HepG2 (cell line): ENCODE measurements around the gene FEV. TPM values are rescaled to one million over a fixed set of nuclear protein-coding genes. Genes with fewer than 3 reads are reported as not detected.

ENCODE experiments used
- ATAC-seq: fragments of 200-7000 bp; cut with Tn5 transposase; 3 replicates; pipeline ENCODE4 v1.9.1; 2020; ENCODE audit warnings: mild to moderate bottlenecking, moderate library complexity
- BruUV-seq: library from RNA; stranded (reverse); fragments of 400-500 nt; replicated peaks from 2 replicates; lab custom pipeline; 2021; lab: Mats Ljungman, UMichigan
- CTCF ChIA-PET: fragments of 300-600 bp; formaldehyde crosslinking; extraction: SDS; loops from one replicate; lab custom pipeline; 2021; ENCODE audit warnings: low total read pairs, inconsistent platforms, low intra/inter-chr PET ratio; lab: Yijun Ruan, JAX
- POLR2A ChIA-PET: fragments of 350-600 bp; sonication (Branson Sonifier 250); formaldehyde crosslinking; loops from one replicate; lab custom pipeline; 2020; ENCODE audit warnings: antibody characterized with exemption, inconsistent platforms; lab: Yijun Ruan, JAX
- DNase-seq: peaks from one replicate; pipeline ENCODE4 v3.0.0-alpha.2; 2015; ENCODE audit warnings: low spot score
- FAIRE-seq: peaks from 3 replicates; lab custom pipeline; 2011; peaks lifted over from hg19 to GRCh38; lab: Jason Lieb, UNC
- H2AFZ ChIP-seq: one replicate; pipeline ENCODE4 v1.6.1; 2011; ENCODE audit warnings: low read length, inconsistent platforms
- H3K27ac ChIP-seq: fragments of 300-600 bp; 3 replicates; pipeline ENCODE4 v1.8.0; 2011; ENCODE audit warnings: mixed run types, mild to moderate bottlenecking, mixed read lengths, low read length, inconsistent platforms; ENCODE audit not compliant: insufficient read depth; ENCODE audit errors: extremely low read length
- H3K27me3 ChIP-seq, 2 experiments: fragments of 200-600 bp in 1 of 2; 2 replicates in 1 of 2; 3 replicates in 1 of 2; pipeline versions ENCODE4 v1.6.0 to v1.8.0; 2011; ENCODE audit warnings: low read length in 2 of 2, mild to moderate bottlenecking in 2 of 2, moderate library complexity in 2 of 2, inconsistent platforms in 1 of 2; ENCODE audit not compliant: insufficient read depth in 2 of 2, control insufficient read depth in 1 of 2
- H3K36me3 ChIP-seq, 2 experiments: fragments of 200-600 bp in 1 of 2; replicated peaks in 1 of 2; 2 replicates in 1 of 2; 3 replicates in 1 of 2; pipeline versions ENCODE4 v1.5.1 to v1.8.0; 2011; ENCODE audit warnings: low read length in 2 of 2, inconsistent platforms in 1 of 2; ENCODE audit not compliant: insufficient read depth in 2 of 2, control insufficient read depth in 1 of 2
- H3K4me1 ChIP-seq: 2 replicates; pipeline ENCODE4 v1.5.1; 2012; ENCODE audit warnings: low read length, inconsistent platforms; ENCODE audit not compliant: insufficient read depth
- H3K4me2 ChIP-seq: 2 replicates; pipeline ENCODE4 v1.6.0; 2011; ENCODE audit warnings: low read depth, low read length, inconsistent platforms
- H3K4me3 ChIP-seq, 3 experiments: fragments of 200-600 bp in 1 of 3; sonication (generic), shearing (Covaris generic) in 1 of 3; replicated peaks in 1 of 3; 2 replicates each; pipeline ENCODE4 v1.5.1; 2011 to 2016; ENCODE audit warnings: low read length in 3 of 3, inconsistent platforms in 2 of 3, low read depth in 2 of 3, mild to moderate bottlenecking in 2 of 3, control low read depth in 1 of 3, mixed read lengths in 1 of 3; ENCODE audit not compliant: insufficient read depth in 1 of 3
- H3K79me2 ChIP-seq: one replicate; pipeline ENCODE4 v1.6.1; 2011; ENCODE audit warnings: low read length, inconsistent platforms; ENCODE audit not compliant: insufficient read depth
- H3K9ac ChIP-seq: 2 replicates; pipeline ENCODE4 v1.6.0; 2011; ENCODE audit warnings: mild to moderate bottlenecking, low read depth, low read length, inconsistent platforms; ENCODE audit not compliant: insufficient read depth
- H3K9me3 ChIP-seq: 2 replicates; pipeline ENCODE4 v1.5.1; 2012; ENCODE audit warnings: mild to moderate bottlenecking, low read length
- H4K20me1 ChIP-seq: 2 replicates; pipeline ENCODE4 v1.6.0; 2011; ENCODE audit warnings: inconsistent platforms, mild to moderate bottlenecking, low read length, moderate library complexity; ENCODE audit not compliant: insufficient read depth
- EZH2 ChIP-seq: conservative IDR thresholded peaks from 2 replicates; pipeline ENCODE4 v1.6.1; 2012; ENCODE audit warnings: mild to moderate bottlenecking, low read depth, low read length, moderate library complexity
- HMGA1 ChIP-seq: sonication (generic); formaldehyde crosslinking; conservative IDR thresholded peaks from 2 replicates; pipeline ENCODE4 v1.4.0; 2020; ENCODE audit warnings: missing genetic modification reagents
- ZNF263 ChIP-seq: sonication (generic); formaldehyde crosslinking; IDR thresholded peaks from 2 replicates; pipeline ENCODE4 v1.4.0; 2020; ENCODE audit warnings: missing genetic modification reagents
- ZNF333 ChIP-seq: sonication (generic); formaldehyde crosslinking; IDR thresholded peaks from 2 replicates; pipeline ENCODE4 v1.4.0; 2020; ENCODE audit warnings: mild to moderate bottlenecking, missing genetic modification reagents, borderline replicate concordance
- WGBS: methylation state at CpG from one replicate; pipeline ENCODE4 v1.1.6; 2017; ENCODE audit warnings: low lambda C conversion rate; 5-methylcytosine and 5-hydroxymethylcytosine counted together
- in situ Hi-C: cut with HindIII; loops from 2 replicates; pipeline ENCODE4 v1.10.0; 2017; ENCODE audit warnings: low pct_unique_long_range_greater_than_20kb; ENCODE audit not compliant: extremely low pct_ligation_motif_present
- intact Hi-C: fragments of 100-400 bp; cut with micrococcal nuclease; formaldehyde crosslinking; loops from one replicate; pipeline ENCODE4 v1.10.0; 2022; ENCODE audit not compliant: unreplicated experiment
- polyA plus RNA-seq, 8 experiments: library from polyadenylated mRNA; depleted of rRNA in 3 of 8; stranded (reverse) in 7 of 8; unstranded in 1 of 8; fragments of >200 nt; fragmentation: Illumina TruSeq in 4 of 8; extraction: Trizol in 4 of 8; gene quantifications; 2 replicates each; pipeline versions ENCODE4 v1.2.1 to v1.2.3, GENCODE V29; 2011 to 2016; ENCODE audit warnings: low read depth in 4 of 8, missing spikeins in 1 of 8, mixed read lengths in 1 of 8; ENCODE audit not compliant: insufficient read depth in 1 of 8
- total RNA-seq, 5 experiments: library from RNA; depleted of rRNA; stranded (reverse); fragments of >200 nt; fragmentation: Illumina TruSeq; extraction: Trizol; gene quantifications; 2 replicates each; pipeline ENCODE4 v1.2.3, GENCODE V29; 2016; ENCODE audit warnings: low read depth in 1 of 5
- TF ChIP-seq, protein P1 (sequence below): sonication (generic); formaldehyde crosslinking; IDR thresholded peaks from 2 replicates; pipeline ENCODE4 v1.4.0; 2020; ENCODE audit warnings: low read depth, mild to moderate bottlenecking, missing genetic modification reagents
- TF ChIP-seq, protein P2 (sequence below), 2 experiments: sonication (generic) in 1 of 2; formaldehyde crosslinking in 1 of 2; IDR thresholded peaks; 2 replicates each; pipeline versions ENCODE4 v1.5.1 to v1.6.1; 2011 to 2020; ENCODE audit warnings: borderline replicate concordance in 1 of 2, low read depth in 1 of 2, low read length in 1 of 2, mild to moderate bottlenecking in 1 of 2, missing genetic modification reagents in 1 of 2, moderate library complexity in 1 of 2
- TF ChIP-seq, protein P3 (sequence below): IDR thresholded peaks from 2 replicates; pipeline ENCODE4 v1.6.1; 2012; ENCODE audit warnings: inconsistent platforms

Gene FEV
- total and polyA plus RNA-seq, 2 of the 13 experiments (the other 11 are each of a cell fraction or from before 2014, with no cell fraction given) = not detected

DNA sequence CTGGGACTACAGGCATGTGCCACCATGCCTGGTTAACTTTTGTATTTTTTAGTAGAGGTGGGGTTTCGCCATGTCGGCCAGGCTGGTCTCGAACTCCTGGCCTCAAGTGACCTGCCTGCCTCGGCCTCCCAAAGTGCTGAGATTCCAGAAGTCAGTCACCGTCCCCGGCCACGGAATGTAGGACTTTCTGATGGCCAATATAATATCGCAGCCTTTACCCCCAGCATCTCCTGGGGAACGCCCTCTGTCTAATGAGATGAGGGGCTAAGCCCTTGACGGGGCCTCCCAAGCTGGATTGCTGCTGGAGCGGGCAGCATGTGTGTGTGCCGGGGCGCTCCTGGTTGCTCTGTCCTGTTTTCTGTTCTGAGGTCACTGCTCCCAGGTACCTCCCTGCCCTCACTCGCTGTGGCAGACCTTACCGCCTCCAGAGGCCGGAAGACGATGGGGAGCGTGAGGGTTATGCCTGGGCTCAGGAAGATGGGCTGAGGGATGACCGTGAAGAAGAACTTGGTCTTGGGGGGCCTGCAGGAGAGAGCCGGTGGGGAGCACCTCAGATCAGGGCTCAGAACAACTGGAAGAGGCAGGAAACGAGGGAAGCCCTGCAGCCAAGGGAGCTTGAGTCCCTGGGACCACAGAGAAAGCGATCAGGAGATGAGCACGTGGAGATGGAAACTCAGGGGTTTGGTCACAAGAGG is 47.2 kb upstream of the FEV start:
- Histone ChIP-seq H3K79me2 (no peaks in the 10 kb centered on the region), H3K27me3 (peaks cover 12 to 69% of the 10 kb centered on the region in 2 experiments; a peak in 4 of 5 replicates), H3K36me3 (no peaks in the 10 kb centered on the region), H2AFZ (no peak overlapping the region), H3K4me3 (no peak overlapping the region)
- FAIRE-seq = no peak
- no TSS peak for BruUV-seq
- TF ChIP-seq ZNF263 (CRISPR knock-in tag) (peak; percentile 63; the same call in 1 of the 2 replicates), HMGA1 (CRISPR knock-in tag) (no peak)
- TF ChIP-seq, all 625 proteins: peak for 1
- no peak for ATAC-seq
- ChIA-PET CTCF (no interaction called here), POLR2A (no interaction called here)
- intact Hi-C loops = no loop called here
- H3K9me3 ChIP-seq = no peaks in the 10 kb centered on the region
- no peak overlapping the region for H3K27ac ChIP-seq
- H3K4me1 ChIP-seq = peaks cover 1% of the 10 kb centered on the region
- in situ Hi-C loops = no loop called here
- no peak for DNase-seq
- no peak overlapping the region for H3K4me2 ChIP-seq
- 17% methylated on average over 20 of the region's 23 CpGs for WGBS
- H4K20me1 ChIP-seq = peaks cover 8% of the 10 kb centered on the region; the same call in 1 of the 2 replicates
- H3K9ac ChIP-seq = no peak overlapping the region

DNA sequence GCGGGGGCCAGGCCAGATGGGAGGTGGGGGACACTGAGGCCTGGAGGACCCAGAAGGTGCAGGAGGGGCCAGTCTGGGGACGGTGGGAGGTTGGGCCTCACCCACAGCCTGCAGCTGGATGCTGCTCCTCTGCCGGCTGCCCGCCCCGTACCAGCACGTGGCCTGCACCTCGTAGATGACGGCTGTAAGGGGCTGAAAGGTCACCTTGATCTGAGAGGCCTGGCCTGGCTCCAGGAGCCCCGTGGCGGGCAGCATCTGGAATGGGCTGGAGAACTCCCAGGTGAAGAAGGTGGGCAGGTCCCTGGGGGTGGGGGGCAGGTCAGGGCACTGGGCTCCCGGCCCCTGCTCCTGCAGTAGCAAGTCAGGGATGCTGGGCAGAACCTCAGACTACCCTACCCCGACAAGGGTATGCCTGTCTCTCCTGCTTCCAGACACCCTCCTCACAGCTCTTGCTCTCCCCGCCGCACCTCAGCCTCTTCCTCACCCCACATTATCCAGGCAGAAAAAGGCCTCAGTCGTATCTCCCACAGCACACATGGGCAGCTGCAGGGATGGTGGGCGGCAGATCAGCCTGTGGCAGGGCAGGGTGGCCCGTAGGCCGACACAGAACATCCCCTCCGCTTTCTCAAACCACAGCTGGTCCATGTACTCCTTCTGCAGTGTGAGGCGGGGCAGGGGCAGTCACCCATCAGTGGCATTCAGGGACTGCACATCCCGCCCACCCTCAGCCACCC is 46.2 kb upstream of the FEV start:
- Histone ChIP-seq H3K36me3 (no peaks in the 10 kb centered on the region), H3K4me2 (no peak overlapping the region), H3K9me3 (no peaks in the 10 kb centered on the region), H3K9ac (no peak overlapping the region), H3K79me2 (no peaks in the 10 kb centered on the region), H4K20me1 (peaks cover 12% of the 10 kb centered on the region; the same call in 1 of the 2 replicates), H2AFZ (no peak overlapping the region), H3K27ac (no peak overlapping the region), H3K27me3 (peaks cover 13 to 78% of the 10 kb centered on the region in 2 experiments), H3K4me1 (no peaks in the 10 kb centered on the region), H3K4me3 (no peak overlapping the region)
- in situ Hi-C loops = no loop called here
- BruUV-seq = no TSS peak
- intact Hi-C loops = no loop called here
- DNase-seq (no peak), ATAC-seq (no peak), FAIRE-seq (no peak)
- TF ChIP-seq EZH2 (peak; percentile 79; the same call in 1 of the 2 replicates), ZNF333 (CRISPR knock-in tag) (no peak)
- TF ChIP-seq, protein P1, sequence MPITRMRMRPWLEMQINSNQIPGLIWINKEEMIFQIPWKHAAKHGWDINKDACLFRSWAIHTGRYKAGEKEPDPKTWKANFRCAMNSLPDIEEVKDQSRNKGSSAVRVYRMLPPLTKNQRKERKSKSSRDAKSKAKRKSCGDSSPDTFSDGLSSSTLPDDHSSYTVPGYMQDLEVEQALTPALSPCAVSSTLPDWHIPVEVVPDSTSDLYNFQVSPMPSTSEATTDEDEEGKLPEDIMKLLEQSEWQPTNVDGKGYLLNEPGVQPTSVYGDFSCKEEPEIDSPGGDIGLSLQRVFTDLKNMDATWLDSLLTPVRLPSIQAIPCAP (CRISPR knock-in tag) = no peak
- TF ChIP-seq, protein P2, sequence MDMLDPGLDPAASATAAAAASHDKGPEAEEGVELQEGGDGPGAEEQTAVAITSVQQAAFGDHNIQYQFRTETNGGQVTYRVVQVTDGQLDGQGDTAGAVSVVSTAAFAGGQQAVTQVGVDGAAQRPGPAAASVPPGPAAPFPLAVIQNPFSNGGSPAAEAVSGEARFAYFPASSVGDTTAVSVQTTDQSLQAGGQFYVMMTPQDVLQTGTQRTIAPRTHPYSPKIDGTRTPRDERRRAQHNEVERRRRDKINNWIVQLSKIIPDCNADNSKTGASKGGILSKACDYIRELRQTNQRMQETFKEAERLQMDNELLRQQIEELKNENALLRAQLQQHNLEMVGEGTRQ (IDR thresholded peaks at IDR 0.05; ENCODE audit: low read depth, low read length) = no peak
- TF ChIP-seq, protein P2 (CRISPR knock-in tag; IDR thresholded peaks at IDR 0.05; ENCODE audit: borderline replicate concordance) = no peak
- TF ChIP-seq, protein P3, sequence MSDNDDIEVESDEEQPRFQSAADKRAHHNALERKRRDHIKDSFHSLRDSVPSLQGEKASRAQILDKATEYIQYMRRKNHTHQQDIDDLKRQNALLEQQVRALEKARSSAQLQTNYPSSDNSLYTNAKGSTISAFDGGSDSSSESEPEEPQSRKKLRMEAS = peak; percentile 47; the same call in 1 of the 2 replicates
- CTCF ChIA-PET = interaction anchor here (3.1 to 3.2 kb wide), 2 partner anchors 88 to 124 kb away, joined by 27 to 48 read pairs; no protein-coding TSS in a partner anchor
- POLR2A ChIA-PET = no interaction called here
- 48% methylated on average over 7 of the region's 21 CpGs for WGBS
